ACC112 (cell line): Measurements from ENCODE around the gene CDH23.

Experiments
- H2AFZ ChIP-seq: fragments of 200-600 bp; sonication (generic); one replicate; pipeline ENCODE4 v1.6.0; 2017; ENCODE audit warnings: antibody characterized with exemption, low read length; ENCODE audit not compliant: unreplicated experiment
- H3K27ac ChIP-seq: fragments of 200-600 bp; sonication (generic); 2 replicates; pipeline ENCODE4 v1.5.1; 2014; ENCODE audit warnings: low read depth, mild to moderate bottlenecking, antibody characterized with exemption, low read length, moderate library complexity
- H3K27me3 ChIP-seq: fragments of 200-600 bp; sonication (generic); 2 replicates; pipeline ENCODE4 v1.6.1; 2014; ENCODE audit warnings: mild to moderate bottlenecking, antibody characterized with exemption, low read length, moderate library complexity, mixed read lengths; ENCODE audit not compliant: insufficient read depth
- H3K36me3 ChIP-seq: fragments of 200-600 bp; sonication (generic); 2 replicates; pipeline ENCODE4 v1.6.1; 2016; ENCODE audit warnings: mild to moderate bottlenecking, antibody characterized with exemption, low read length, moderate library complexity, mixed read lengths; ENCODE audit not compliant: insufficient read depth
- H3K4me1 ChIP-seq: fragments of 200-600 bp; sonication (generic); one replicate; pipeline ENCODE4 v1.6.1; 2016; ENCODE audit warnings: low read length, mixed read lengths; ENCODE audit not compliant: insufficient read depth, unreplicated experiment, control insufficient read depth
- H3K4me3 ChIP-seq: fragments of 200-600 bp; sonication (generic); 2 replicates; pipeline ENCODE4 v1.5.1; 2014; ENCODE audit warnings: mild to moderate bottlenecking, low read depth, low read length
- H3K79me2 ChIP-seq: fragments of 200-600 bp; sonication (generic); one replicate; pipeline ENCODE4 v1.6.0; 2016; ENCODE audit warnings: low read length; ENCODE audit not compliant: control insufficient read depth, unreplicated experiment, insufficient read depth

CDH23 gene

DNA sequence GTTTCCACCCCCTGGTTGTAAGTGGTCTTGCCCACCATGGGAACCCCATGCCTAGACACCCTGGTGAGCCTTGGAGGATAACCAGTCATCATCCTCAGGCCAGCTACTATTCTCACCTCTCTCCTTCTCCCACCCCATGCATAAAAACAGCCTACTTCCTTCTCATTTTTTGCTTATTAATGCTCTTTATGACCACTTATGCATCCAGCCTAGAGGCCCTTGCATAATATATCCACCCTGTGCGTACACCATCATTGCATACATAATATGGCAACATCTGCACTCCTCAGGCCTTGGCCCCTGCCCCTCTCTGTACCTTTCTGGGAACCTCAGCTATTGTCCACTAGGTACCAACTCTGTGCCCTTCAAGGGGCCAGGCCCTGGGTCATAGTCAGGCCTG lies 91.0 kb downstream of the CDH23 start:
- H3K4me3 ChIP-seq, result no peak overlapping the region
- no peaks in the 10 kb centered on the region for H3K4me1 ChIP-seq
- H3K79me2 ChIP-seq, result no peaks in the 10 kb centered on the region
- H3K27ac ChIP-seq, result no peak overlapping the region
- H3K36me3 ChIP-seq, result no peaks in the 10 kb centered on the region
- H3K27me3 ChIP-seq, result peaks cover 39% of the 10 kb centered on the region
- H2AFZ ChIP-seq, result no peak overlapping the region

DNA sequence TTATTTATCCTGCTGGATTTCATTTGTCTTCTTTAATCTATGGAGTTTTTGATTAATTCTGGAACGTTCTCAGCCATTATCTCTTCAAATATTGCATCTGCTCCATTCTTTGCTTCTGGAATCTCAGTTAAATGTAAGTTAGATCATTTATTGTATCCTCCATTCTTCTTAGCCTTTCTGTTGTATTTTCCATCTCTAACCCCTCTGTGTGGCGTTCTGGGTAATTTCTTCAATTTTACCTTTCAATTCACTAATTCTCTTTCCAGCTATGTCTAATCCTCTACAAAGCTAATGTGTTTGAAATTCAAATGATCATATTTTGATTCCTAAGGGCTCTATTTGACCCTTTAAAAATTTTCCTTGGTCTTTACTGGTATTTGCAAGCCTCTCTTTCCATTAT lies 92.4 kb downstream of the CDH23 start:
- H3K27ac ChIP-seq, result no peak overlapping the region
- H3K79me2 ChIP-seq, result no peaks in the 10 kb centered on the region
- no peak overlapping the region for H2AFZ ChIP-seq
- no peaks in the 10 kb centered on the region for H3K36me3 ChIP-seq
- H3K4me1 ChIP-seq, result no peaks in the 10 kb centered on the region
- H3K4me3 ChIP-seq, result no peak overlapping the region
- peaks cover 40% of the 10 kb centered on the region for H3K27me3 ChIP-seq

DNA sequence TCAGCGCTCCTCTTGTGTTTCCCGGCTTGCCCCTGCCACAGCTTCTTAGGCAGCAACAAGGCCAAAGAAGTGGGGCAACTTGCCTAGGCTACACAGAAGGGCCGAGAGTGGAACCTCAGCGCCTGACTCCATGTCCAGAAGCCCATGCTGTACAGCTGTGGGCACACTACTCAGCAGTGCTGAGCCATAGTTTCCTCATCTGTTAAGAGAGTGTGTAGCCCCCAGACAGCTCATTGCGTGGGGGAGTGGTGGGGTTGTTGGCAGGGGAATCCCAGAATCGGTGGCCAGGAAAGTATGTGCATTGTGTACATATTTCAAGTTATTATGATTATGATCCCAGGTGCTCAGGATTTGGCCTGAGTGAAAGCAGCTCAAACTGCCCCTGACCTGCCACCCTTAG lies 96.2 kb downstream of the CDH23 start:
- Histone ChIP-seq H3K36me3 (no peaks in the 10 kb centered on the region), H2AFZ (no peak overlapping the region), H3K79me2 (no peaks in the 10 kb centered on the region), H3K27ac (no peak overlapping the region), H3K4me3 (no peak overlapping the region), H3K4me1 (no peaks in the 10 kb centered on the region), H3K27me3 (peaks cover 66% of the 10 kb centered on the region)

DNA sequence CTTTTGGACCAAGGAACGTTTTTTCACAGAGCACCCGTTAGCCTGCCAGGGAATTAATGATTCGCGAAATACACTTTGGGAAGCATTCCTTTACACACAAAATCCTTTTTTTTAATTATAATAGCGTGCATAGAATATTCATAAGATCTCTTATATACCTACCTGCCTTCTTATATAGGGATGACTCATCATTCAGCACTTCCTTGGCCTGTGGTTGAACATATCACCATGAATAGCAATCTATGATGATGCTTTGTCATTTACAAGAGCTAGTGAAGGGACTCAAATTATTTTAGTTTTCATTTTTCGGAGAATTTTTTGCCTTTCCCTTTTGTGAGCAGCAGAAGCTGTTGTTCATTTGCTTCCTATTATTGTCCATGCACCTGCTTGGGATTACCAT lies 97.0 kb downstream of the CDH23 start:
- Histone ChIP-seq H3K27ac (no peak overlapping the region), H3K36me3 (no peaks in the 10 kb centered on the region), H3K4me1 (no peaks in the 10 kb centered on the region), H3K4me3 (no peak overlapping the region), H3K27me3 (peaks cover 75% of the 10 kb centered on the region), H3K79me2 (no peaks in the 10 kb centered on the region), H2AFZ (no peak overlapping the region)

DNA sequence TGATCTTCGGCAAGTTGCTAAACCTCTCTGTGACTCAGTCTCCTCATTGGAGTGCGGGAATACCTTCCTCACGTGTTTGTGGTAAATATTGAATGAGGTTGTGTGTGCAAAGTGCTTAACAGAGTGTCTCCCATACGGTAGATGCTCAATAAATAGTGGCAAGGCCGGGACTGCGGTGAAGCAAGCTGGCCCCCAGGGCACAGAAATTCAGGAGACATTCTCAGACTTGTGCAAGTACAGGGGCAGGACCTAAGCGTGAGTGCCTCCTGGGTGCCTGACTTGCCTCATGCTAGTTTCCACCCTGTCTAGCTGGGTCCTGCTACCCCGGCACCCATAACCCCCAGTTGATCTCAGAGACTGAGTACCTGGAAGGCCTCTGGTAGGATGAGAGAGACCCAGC lies 97.8 kb downstream of the CDH23 start:
- no peaks in the 10 kb centered on the region for H3K4me1 ChIP-seq
- no peaks in the 10 kb centered on the region for H3K36me3 ChIP-seq
- H3K4me3 ChIP-seq, result no peak overlapping the region
- no peak overlapping the region for H2AFZ ChIP-seq
- no peak overlapping the region for H3K27ac ChIP-seq
- peaks cover 80% of the 10 kb centered on the region for H3K27me3 ChIP-seq
- no peaks in the 10 kb centered on the region for H3K79me2 ChIP-seq

DNA sequence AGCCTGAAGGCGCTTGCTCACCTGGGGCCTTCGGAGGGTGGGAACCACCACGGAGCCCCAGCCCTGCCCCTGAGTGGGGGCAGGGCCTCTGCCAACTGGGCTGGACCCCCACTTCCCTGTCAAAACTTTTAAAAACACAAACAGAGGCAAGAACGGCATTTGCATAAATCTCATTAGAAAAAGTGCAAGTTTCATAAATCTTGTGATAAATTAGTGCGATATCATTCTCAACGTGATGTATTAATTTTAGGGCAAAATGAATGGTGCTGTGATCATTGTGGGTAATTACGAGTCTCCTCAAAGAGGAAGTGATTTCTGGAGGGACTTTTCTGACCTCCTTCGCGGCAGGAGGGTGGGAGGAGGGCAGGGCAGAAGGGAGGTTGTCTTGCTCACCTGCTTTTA lies 98.3 kb downstream of the CDH23 start:
- Histone ChIP-seq H2AFZ (no peak overlapping the region), H3K27me3 (peaks cover 80% of the 10 kb centered on the region), H3K4me1 (no peaks in the 10 kb centered on the region), H3K79me2 (no peaks in the 10 kb centered on the region), H3K27ac (no peak overlapping the region), H3K36me3 (no peaks in the 10 kb centered on the region), H3K4me3 (no peak overlapping the region)

DNA sequence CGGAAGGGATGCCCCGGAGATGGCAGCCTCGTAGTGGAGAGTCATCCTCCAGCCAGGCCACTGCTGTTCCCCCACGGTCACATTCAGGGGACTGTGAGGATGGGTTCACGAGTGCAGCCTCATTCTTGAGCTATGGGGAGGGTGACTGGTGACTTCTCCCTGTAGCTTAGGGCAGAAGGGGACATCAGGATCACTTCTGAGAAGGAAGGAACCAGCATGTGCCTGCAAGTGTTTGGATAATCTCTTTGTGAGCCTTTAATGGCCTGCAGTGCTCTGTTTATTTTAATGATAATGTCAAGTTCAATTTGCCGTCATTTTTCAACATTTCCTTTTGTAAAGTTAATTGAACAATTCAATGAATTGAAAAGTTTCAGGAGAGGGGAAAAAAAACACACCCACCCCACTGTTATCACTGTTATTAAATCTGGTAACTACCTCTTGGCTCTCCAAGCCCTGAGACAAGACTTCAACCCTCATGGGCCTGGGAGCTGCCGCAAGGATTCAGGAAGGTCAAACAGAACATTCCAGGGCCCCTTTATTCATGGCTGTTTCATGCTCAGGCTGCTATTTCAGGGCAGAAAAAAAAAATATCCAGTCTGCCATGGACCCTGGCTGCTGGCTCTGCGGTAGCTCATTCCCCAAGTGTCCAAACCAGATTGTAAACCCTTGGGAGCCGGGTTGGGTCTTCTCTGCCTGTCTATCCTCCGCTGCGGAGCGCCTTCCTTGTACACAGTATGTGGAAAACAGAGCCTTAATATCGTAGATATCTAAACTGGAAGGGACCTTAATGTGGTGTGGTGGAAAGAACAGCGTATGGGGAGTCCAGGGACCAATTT lies 100.4 kb downstream of the CDH23 start:
- Histone ChIP-seq H3K27ac (no peak overlapping the region), H2AFZ (no peak overlapping the region), H3K4me1 (no peaks in the 10 kb centered on the region), H3K36me3 (no peaks in the 10 kb centered on the region), H3K79me2 (no peaks in the 10 kb centered on the region), H3K4me3 (no peak overlapping the region), H3K27me3 (peaks cover 79% of the 10 kb centered on the region)

DNA sequence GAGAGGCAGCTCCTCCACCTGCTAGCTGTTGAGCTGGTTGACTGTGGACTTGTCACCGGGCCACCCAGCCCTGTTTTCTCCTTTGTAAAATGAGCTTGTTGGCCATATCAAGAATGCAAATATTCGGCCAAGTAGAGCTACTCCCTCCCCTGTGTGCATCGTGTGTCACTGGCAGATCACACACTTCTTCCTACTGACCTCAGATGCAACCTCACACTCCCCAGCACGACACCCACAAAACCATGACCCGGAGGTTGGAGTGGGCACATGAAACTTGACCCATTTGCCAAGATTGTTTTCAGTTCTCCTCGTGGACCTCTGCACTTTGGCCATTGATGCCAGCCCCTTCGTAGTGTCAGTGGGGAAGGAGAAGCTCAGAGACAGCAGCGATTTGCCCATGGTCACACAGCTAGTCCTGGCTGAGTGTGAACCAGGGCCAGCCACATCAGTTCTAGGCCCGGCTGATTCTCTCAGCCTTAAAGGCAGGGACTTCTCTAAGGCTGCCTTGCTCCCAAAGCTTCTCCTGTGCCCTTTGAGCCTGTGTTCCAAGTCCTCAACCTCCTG lies 101.1 kb downstream of the CDH23 start:
- no peak overlapping the region for H2AFZ ChIP-seq
- H3K36me3 ChIP-seq, result no peaks in the 10 kb centered on the region
- no peaks in the 10 kb centered on the region for H3K79me2 ChIP-seq
- H3K4me3 ChIP-seq, result no peak overlapping the region
- no peaks in the 10 kb centered on the region for H3K4me1 ChIP-seq
- peaks cover 79% of the 10 kb centered on the region for H3K27me3 ChIP-seq
- H3K27ac ChIP-seq, result no peak overlapping the region

DNA sequence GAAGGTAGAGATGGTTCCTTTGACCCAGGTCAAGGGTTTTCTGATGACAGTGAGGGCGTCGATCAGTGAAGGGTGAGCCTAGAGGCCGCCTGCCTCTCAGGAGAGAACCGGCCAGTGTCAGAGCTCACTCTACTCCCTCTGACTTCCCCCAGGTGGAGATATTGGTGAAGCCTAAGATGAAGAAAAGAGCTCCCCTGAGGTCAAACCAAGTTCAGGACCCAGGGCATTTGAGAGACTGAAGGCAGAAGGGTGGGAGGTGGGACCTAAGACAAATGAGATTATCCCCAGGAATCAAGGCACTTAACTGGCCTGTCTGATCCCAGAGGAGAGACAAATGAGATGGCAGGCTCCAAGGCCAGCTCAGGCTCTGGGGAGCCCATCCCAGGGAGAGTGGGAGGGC lies 104.7 kb downstream of the CDH23 start:
- Histone ChIP-seq H3K79me2 (no peaks in the 10 kb centered on the region), H3K27me3 (peaks cover 69% of the 10 kb centered on the region), H3K4me1 (no peaks in the 10 kb centered on the region), H3K4me3 (no peak overlapping the region), H3K27ac (no peak overlapping the region), H2AFZ (no peak overlapping the region), H3K36me3 (no peaks in the 10 kb centered on the region)

DNA sequence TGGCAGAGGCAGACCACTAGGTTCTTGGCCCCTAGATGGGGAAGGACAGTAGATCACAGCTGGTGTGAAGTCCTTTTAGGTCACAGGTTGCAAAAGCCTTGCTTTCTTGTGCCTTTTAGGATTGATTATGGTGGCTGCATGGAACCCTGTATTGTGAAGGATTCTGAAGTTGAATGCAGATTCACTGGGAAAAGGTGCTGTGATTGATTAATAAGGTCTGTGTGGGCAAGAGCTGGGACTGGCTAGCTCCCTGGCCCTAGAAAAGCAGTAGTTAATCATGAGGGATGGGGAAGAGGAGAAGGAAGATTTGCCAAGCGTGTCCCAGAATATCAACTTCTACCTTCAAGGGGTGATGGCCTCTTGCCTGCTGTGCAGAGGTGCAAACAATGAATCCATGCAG lies 105.5 kb downstream of the CDH23 start:
- Histone ChIP-seq H3K27me3 (peaks cover 66% of the 10 kb centered on the region), H2AFZ (no peak overlapping the region), H3K27ac (no peak overlapping the region), H3K79me2 (no peaks in the 10 kb centered on the region), H3K4me1 (no peaks in the 10 kb centered on the region), H3K36me3 (no peaks in the 10 kb centered on the region), H3K4me3 (no peak overlapping the region)

DNA sequence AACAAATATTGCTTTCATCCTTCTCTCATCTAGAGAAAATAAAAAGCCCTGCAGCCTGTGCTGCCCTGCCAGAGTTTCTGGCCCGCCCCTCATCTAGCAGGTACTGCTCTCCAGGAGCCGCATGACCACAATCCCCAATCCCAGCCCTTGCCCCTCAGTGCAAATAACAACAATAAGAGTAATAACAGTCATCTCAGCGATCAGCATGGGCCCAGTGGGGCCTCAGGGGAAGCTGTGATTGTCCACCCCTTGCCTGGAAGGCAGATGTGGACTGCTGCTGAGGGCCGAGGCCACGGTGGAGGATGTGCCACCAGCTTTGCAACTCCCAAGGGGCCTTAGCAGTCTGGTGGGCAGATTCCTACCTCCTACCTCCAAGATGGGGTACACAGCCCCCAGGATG lies 106.1 kb downstream of the CDH23 start:
- no peak overlapping the region for H3K4me3 ChIP-seq

More for the DNA sequence above, 106.1 kb downstream of the CDH23 start:
- Histone ChIP-seq H3K27me3 (peaks cover 62% of the 10 kb centered on the region), H3K79me2 (no peaks in the 10 kb centered on the region), H3K27ac (no peak overlapping the region), H3K4me1 (no peaks in the 10 kb centered on the region), H2AFZ (no peak overlapping the region), H3K36me3 (no peaks in the 10 kb centered on the region)
